HepG2 (cell line): Measurements from ENCODE around the gene SPHK1. TPM values are rescaled to one million over a fixed set of nuclear protein-coding genes. Genes with fewer than 3 reads are reported as not detected.

ENCODE experiments used
- AFF4 ChIP-seq: sonication (generic); formaldehyde crosslinking; IDR thresholded peaks from 2 replicates; pipeline ENCODE4 v1.4.0; 2020; ENCODE audit warnings: missing genetic modification reagents
- ARNT2 ChIP-seq: sonication (generic); formaldehyde crosslinking; IDR thresholded peaks from 2 replicates; pipeline ENCODE4 v1.8.0; 2022; ENCODE audit warnings: mild to moderate bottlenecking, low read depth, missing genetic modification reagents, moderate library complexity
- HMGXB4 ChIP-seq, 2 experiments: sonication (generic) in 1 of 2; formaldehyde crosslinking in 1 of 2; IDR thresholded peaks; 2 replicates each; pipeline versions ENCODE4 v1.4.0 to v1.6.1; 2018 to 2020; ENCODE audit warnings: missing genetic modification reagents in 2 of 2, borderline replicate concordance in 1 of 2, low read depth in 1 of 2, mild to moderate bottlenecking in 1 of 2, missing biosample characterization in 1 of 2
- MYPOP ChIP-seq: sonication (generic); formaldehyde crosslinking; IDR thresholded peaks from 2 replicates; pipeline ENCODE4 v1.8.1; 2023; ENCODE audit warnings: mild to moderate bottlenecking, moderate library complexity, missing genetic modification reagents
- PATZ1 ChIP-seq: sonication (generic); formaldehyde crosslinking; IDR thresholded peaks from 2 replicates; pipeline ENCODE4 v1.4.0; 2020; ENCODE audit warnings: missing genetic modification reagents
- PREB ChIP-seq: sonication (generic); formaldehyde crosslinking; IDR thresholded peaks from 2 replicates; pipeline ENCODE4 v1.4.0; 2020; ENCODE audit warnings: missing genetic modification reagents
- REL ChIP-seq: sonication (generic); formaldehyde crosslinking; conservative IDR thresholded peaks from 2 replicates; pipeline ENCODE4 v1.8.0; 2022; ENCODE audit warnings: mild to moderate bottlenecking, missing genetic modification reagents, moderate library complexity
- SALL1 ChIP-seq: sonication (generic); formaldehyde crosslinking; IDR thresholded peaks from 2 replicates; pipeline ENCODE4 v1.8.0; 2022; ENCODE audit warnings: mild to moderate bottlenecking, missing genetic modification reagents
- SRSF9 ChIP-seq: fragments of 200-400 bp; formaldehyde crosslinking; IDR thresholded peaks from 2 replicates; pipeline ENCODE4 v1.6.1; 2018; ENCODE audit warnings: borderline replicate concordance, mild to moderate bottlenecking, low read depth, low read length; ENCODE audit not compliant: insufficient read depth, poor library complexity, severe bottlenecking
- TERF1 ChIP-seq: sonication (generic); formaldehyde crosslinking; IDR thresholded peaks from 2 replicates; pipeline ENCODE4 v1.8.0; 2022; ENCODE audit warnings: mild to moderate bottlenecking, missing genetic modification reagents, moderate library complexity
- ZNF615 ChIP-seq: sonication (generic); formaldehyde crosslinking; IDR thresholded peaks from 2 replicates; pipeline ENCODE4 v1.5.0; 2020; ENCODE audit warnings: mild to moderate bottlenecking, missing genetic modification reagents, borderline replicate concordance
- ZNF773 ChIP-seq: sonication (generic); formaldehyde crosslinking; IDR thresholded peaks from 2 replicates; pipeline ENCODE4 v1.4.0; 2020; ENCODE audit warnings: missing genetic modification reagents, borderline replicate concordance
- polyA plus RNA-seq, 8 experiments: library from polyadenylated mRNA; depleted of rRNA in 3 of 8; stranded (reverse) in 7 of 8; unstranded in 1 of 8; fragments of >200 nt; fragmentation: Illumina TruSeq in 4 of 8; extraction: Trizol in 4 of 8; gene quantifications; 2 replicates each; pipeline versions ENCODE4 v1.2.1 to v1.2.3, GENCODE V29; 2011 to 2016; ENCODE audit warnings: low read depth in 4 of 8, missing spikeins in 1 of 8, mixed read lengths in 1 of 8; ENCODE audit not compliant: insufficient read depth in 1 of 8
- total RNA-seq, 5 experiments: library from RNA; depleted of rRNA; stranded (reverse); fragments of >200 nt; fragmentation: Illumina TruSeq; extraction: Trizol; gene quantifications; 2 replicates each; pipeline ENCODE4 v1.2.3, GENCODE V29; 2016; ENCODE audit warnings: low read depth in 1 of 5

The SPHK1 gene
- total and polyA plus RNA-seq, 2 of the 13 experiments (the other 11 are each of a cell fraction or from before 2014, with no cell fraction given) = 129 to 160 TPM

- TF ChIP-seq AFF4 = peak; percentile 65; the same call in 1 of the 2 replicates
- no peak for TF ChIP-seq SRSF9
- TF ChIP-seq MYPOP = peak; percentile 4; the same call in 1 of the 2 replicates
- TF ChIP-seq PREB (CRISPR knock-in tag) = peak; percentile 91; the same call in 1 of the 2 replicates
- peak; percentile 85; the same call in 1 of the 2 replicates for TF ChIP-seq ZNF773
- TF ChIP-seq SALL1 = peak; percentile 68
- TF ChIP-seq ARNT2 (CRISPR knock-in tag) = peak; percentile 93; the same call in 1 of the 2 replicates
- 0 out of 2 replicates have a peak, but pooled peaks have one; percentile 15 for TF ChIP-seq ZNF615 (CRISPR knock-in tag)
- peak in 1 of 2 experiments; percentile 80; a peak in 2 of 4 replicates for TF ChIP-seq HMGXB4 (CRISPR knock-in tag; IDR thresholded peaks at IDR 0.05; ENCODE audit: borderline replicate concordance in 1 of 2, low read depth in 1 of 2)
- 0 out of 2 replicates have a peak, but pooled peaks have one; percentile 54 for TF ChIP-seq TERF1 (CRISPR knock-in tag)
- peak; percentile 31; the same call in 1 of the 2 replicates for TF ChIP-seq PATZ1 (CRISPR knock-in tag)
- TF ChIP-seq REL (CRISPR knock-in tag) = 0 out of 2 replicates have a peak, but pooled peaks have one; percentile 49
Observed at GRCh38 chr17:76384222-76384986, at the start of gene SPHK1 (continued).
